Stomach (tissue), 9 donors: Measurements from ENCODE around the gene ZFYVE1. TPM values are rescaled to one million over a fixed set of nuclear protein-coding genes. Genes with fewer than 3 reads are reported as not detected.

Experiments
- DNase-seq, 2 donors: peaks; one replicate each; pipeline versions ENCODE4 v3.0.0 to v3.0.0-alpha.2; 2013 to 2019
- H3K27ac ChIP-seq, 5 donors: fragments of 200-600 bp in 4 of 5; sonication (generic) in 4 of 5; one replicate each; pipeline ENCODE4 v1.5.1; 2013 to 2019; ENCODE audit warnings: mild to moderate bottlenecking in 1 of 5, moderate library complexity in 1 of 5
- H3K27me3 ChIP-seq, 3 donors: fragments of 200-600 bp; sonication (generic); one replicate each; pipeline ENCODE4 v1.5.1; 2017 to 2019; ENCODE audit warnings: mixed run types in 1 of 3
- H3K36me3 ChIP-seq, 4 donors: fragments of 200-600 bp; sonication (generic); 1 replicate in 3 of 4; 2 replicates in 1 of 4; pipeline ENCODE4 v1.5.1; 2016 to 2019
- H3K4me1 ChIP-seq, 4 donors: fragments of 200-600 bp; sonication (generic); one replicate each; pipeline ENCODE4 v1.5.1; 2016 to 2019
- H3K4me3 ChIP-seq, 4 donors: fragments of 200-600 bp; sonication (generic) in 3 of 4; one replicate each; pipeline ENCODE4 v1.5.1; 2016 to 2019; ENCODE audit warnings: mild to moderate bottlenecking in 1 of 4
- H3K9me3 ChIP-seq, 4 donors: fragments of 200-600 bp; sonication (generic); one replicate each; pipeline ENCODE4 v1.5.1; 2016 to 2019
- EP300 ChIP-seq: sonication (generic); formaldehyde crosslinking; IDR thresholded peaks from one replicate; pipeline ENCODE4 v1.6.1; 2017; ENCODE audit warnings: antibody characterized with exemption
- POLR2A ChIP-seq, 4 donors: fragments of 450-650 bp; IDR thresholded peaks; one replicate each; pipeline ENCODE4 v1.6.1; 2016; ENCODE audit warnings: antibody characterized with exemption in 4 of 4, control low read depth in 2 of 4, mild to moderate bottlenecking in 1 of 4, moderate library complexity in 1 of 4
- POLR2AphosphoS5 ChIP-seq, 3 donors: sonication (generic); formaldehyde crosslinking; IDR thresholded peaks; one replicate each; pipeline ENCODE4 v1.6.1; 2016; ENCODE audit warnings: antibody characterized with exemption in 3 of 3
- WGBS, 5 donors: extraction: QIAGEN DNeasy Blood & Tissue Kit in 3 of 5; methylation state at CpG; one replicate each; pipeline versions ENCODE4 v1.1.5 to v1.1.7; 2013 to 2018; 5-methylcytosine and 5-hydroxymethylcytosine counted together
- intact Hi-C: fragments of 100-400 bp; cut with DNase I; formaldehyde crosslinking; loops from one replicate; pipeline ENCODE4 v1.15.1; 2023; ENCODE audit warnings: low total_unique reads
- polyA plus RNA-seq, 3 donors: library from polyadenylated mRNA; stranded (reverse); fragments of 200-250 nt; gene quantifications; one replicate each; pipeline ENCODE4 v1.2.3, GENCODE V29; 2013
- total RNA-seq, 5 donors: library from RNA; depleted of rRNA; stranded (reverse); fragments of >200 nt; gene quantifications; one replicate each; pipeline versions ENCODE4 v1.1.0 to v1.2.3, GENCODE V29; 2014 to 2016
- TF ChIP-seq, protein P1 (sequence below), 7 experiments: fragments of 450-650 bp in 4 of 7; fragments of 200-600 bp in 3 of 7; sonication (generic) in 3 of 7; IDR thresholded peaks; one replicate each; pipeline ENCODE4 v1.5.1; 2016 to 2019; ENCODE audit warnings: antibody characterized with exemption in 7 of 7, control low read depth in 2 of 7, mild to moderate bottlenecking in 1 of 7
- donor health status: healthy with polysubstance abuse.
- donor health status: Bipolar disorder and iron deficiency.
- donor health status: healthy.

Gene ZFYVE1
- total and polyA plus RNA-seq, 8 donors, result 2.7 to 50.8 (median 5.8) TPM

DNA sequence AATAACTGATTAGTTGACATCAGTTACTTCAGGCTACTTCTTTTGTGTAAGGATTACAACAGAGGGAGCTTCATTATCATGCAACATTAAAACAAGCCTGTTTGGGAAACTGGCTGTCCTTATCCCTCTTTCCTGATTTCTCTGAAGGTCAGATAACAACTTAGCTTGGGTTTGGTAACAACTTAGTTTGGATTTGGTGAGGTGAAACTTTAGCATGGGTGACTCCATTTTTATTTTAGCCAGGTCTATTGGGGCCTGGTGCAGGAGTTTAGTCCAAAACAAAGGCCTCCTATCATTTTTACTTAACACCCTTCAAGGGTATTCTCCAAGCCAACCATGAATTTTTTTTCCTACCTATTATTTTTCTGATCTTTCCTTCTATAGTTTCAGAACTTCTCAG is 1.1 kb upstream of the ZFYVE1 start:
- no peak for DNase-seq
- no peak overlapping the region for H3K27ac ChIP-seq
- H3K4me1 ChIP-seq, result peaks cover 8 to 37% (median 30%) of the 10 kb centered on the region in 4 donors
- no peaks in the 10 kb centered on the region for H3K9me3 ChIP-seq
- no peaks in the 10 kb centered on the region for H3K27me3 ChIP-seq
- intact Hi-C loops, result no loop called here
- H3K4me3 ChIP-seq, result no peak overlapping the region
- TF ChIP-seq EP300 (no peak), POLR2A (IDR thresholded peaks at IDR 0.05) (no peak), POLR2AphosphoS5 (IDR thresholded peaks at IDR 0.05) (no peak)
- TF ChIP-seq, protein P1, sequence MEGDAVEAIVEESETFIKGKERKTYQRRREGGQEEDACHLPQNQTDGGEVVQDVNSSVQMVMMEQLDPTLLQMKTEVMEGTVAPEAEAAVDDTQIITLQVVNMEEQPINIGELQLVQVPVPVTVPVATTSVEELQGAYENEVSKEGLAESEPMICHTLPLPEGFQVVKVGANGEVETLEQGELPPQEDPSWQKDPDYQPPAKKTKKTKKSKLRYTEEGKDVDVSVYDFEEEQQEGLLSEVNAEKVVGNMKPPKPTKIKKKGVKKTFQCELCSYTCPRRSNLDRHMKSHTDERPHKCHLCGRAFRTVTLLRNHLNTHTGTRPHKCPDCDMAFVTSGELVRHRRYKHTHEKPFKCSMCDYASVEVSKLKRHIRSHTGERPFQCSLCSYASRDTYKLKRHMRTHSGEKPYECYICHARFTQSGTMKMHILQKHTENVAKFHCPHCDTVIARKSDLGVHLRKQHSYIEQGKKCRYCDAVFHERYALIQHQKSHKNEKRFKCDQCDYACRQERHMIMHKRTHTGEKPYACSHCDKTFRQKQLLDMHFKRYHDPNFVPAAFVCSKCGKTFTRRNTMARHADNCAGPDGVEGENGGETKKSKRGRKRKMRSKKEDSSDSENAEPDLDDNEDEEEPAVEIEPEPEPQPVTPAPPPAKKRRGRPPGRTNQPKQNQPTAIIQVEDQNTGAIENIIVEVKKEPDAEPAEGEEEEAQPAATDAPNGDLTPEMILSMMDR (IDR thresholded peaks at IDR 0.05), result no peak
- peaks cover 9 to 14% (median 13%) of the 10 kb centered on the region in 4 donors for H3K36me3 ChIP-seq

DNA sequence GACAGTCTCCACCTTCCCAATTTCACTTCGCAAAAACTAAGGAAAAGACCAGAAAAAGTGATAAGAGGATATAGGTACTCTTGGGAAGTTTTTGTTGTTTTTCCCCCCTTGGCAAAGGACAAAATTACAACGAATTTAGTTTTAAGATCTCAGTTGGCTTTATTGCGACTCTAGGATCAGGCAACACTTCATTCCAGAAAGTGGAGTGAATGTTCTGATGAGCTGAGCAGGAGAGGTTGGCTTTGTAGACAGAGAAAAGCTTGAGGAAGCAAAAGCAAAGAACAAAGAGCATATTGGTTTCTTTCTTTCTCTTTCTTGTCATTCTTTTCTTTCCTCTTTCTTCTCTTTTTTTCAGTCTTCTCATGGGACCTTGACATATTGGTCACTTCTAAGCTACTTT is 640 bp upstream of the ZFYVE1 start:
- peaks cover 8 to 41% (median 32%) of the 10 kb centered on the region in 4 donors for H3K4me1 ChIP-seq
- WGBS, 5 donors, result 32 to 39% (median 38%) methylated on average over 3 of the region's 3 CpGs
- H3K27ac ChIP-seq, result peak overlapping the region in 4 of 5 donors; percentile 88 to 93 (median 92)
- no peak for DNase-seq
- TF ChIP-seq, protein P1 (IDR thresholded peaks at IDR 0.05), result no peak
- TF ChIP-seq POLR2A (IDR thresholded peaks at IDR 0.05) (no peak), EP300 (no peak), POLR2AphosphoS5 (IDR thresholded peaks at IDR 0.05) (no peak)
- no peaks in the 10 kb centered on the region for H3K27me3 ChIP-seq
- intact Hi-C loops, result no loop called here
- H3K4me3 ChIP-seq, result peak overlapping the region; percentile 77 to 97 (median 90)
- H3K36me3 ChIP-seq, result peaks cover 9 to 17% (median 17%) of the 10 kb centered on the region in 4 donors
- no peaks in the 10 kb centered on the region for H3K9me3 ChIP-seq

DNA sequence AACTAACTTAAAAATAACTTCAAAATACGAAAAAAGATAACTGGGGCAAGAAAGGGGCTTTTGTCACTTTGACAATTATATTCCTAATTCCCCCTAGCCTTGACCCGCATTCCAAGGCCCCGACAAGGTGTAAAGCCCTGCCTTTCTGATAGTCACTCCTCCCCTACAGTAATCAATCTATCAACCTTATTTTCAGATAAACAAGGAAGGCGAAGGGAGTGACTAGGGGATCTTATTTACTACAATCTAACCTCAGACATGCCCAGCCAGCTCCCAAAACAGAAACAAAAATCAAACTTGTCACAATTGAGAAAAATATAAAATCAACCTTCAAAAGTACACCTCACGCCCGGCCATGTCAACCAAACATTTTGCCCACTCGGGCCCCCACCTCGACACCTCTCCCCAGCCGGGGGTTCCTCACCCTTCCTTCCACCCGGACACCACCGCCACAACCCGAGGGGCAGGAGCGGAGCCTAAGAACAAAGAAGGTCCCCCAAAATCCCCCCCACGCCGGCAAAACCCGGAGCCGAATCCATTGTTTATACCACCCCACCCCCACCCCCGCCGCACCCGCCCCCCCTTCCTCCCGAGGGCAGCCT is 562 bp downstream of the ZFYVE1 start:
- Histone ChIP-seq H3K27me3 (no peaks in the 10 kb centered on the region), H3K4me1 (peaks cover 8 to 53% (median 38%) of the 10 kb centered on the region in 4 donors), H3K36me3 (peaks cover 9 to 26% (median 26%) of the 10 kb centered on the region in 4 donors), H3K9me3 (no peaks in the 10 kb centered on the region), H3K27ac (peak overlapping the region; percentile 87 to 93 (median 90)), H3K4me3 (peak overlapping the region; percentile 77 to 97 (median 90))
- TF ChIP-seq, protein P1 (IDR thresholded peaks at IDR 0.05), result no peak
- TF ChIP-seq EP300 (no peak), POLR2AphosphoS5 (IDR thresholded peaks at IDR 0.05) (no peak), POLR2A (IDR thresholded peaks at IDR 0.05) (no peak)
- WGBS, 5 donors, result 1 to 3% (median 1%) methylated on average over 17 to 21 of the region's 21 CpGs
- intact Hi-C loops, result no loop called here
- no peak for DNase-seq

DNA sequence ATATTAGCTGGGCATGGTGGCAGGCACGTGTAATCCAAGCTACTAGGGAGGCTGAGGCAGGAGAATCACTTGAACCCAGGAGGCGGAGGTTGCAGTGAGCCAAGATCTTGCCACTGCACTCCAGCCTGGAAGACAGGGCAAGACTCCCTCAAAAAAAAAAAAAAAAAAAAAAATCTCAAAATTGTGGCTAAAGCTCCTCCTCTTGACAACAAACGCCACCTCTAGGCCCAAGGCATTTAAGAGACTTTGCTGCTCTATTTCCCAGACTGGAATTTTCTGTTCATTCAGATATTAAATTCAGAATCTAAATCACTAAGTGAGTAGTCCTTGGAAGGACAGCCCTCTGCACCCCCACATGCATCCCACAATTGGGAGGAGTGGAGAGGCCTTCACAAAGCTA is 1.4 kb downstream of the ZFYVE1 start:
- intact Hi-C loops, result no loop called here
- H3K9me3 ChIP-seq, result no peaks in the 10 kb centered on the region
- H3K4me3 ChIP-seq, result peak overlapping the region in 2 of 4 donors; percentile 77 to 89
- H3K4me1 ChIP-seq, result peaks cover 8 to 59% (median 41%) of the 10 kb centered on the region in 4 donors
- TF ChIP-seq POLR2A (IDR thresholded peaks at IDR 0.05) (no peak), POLR2AphosphoS5 (IDR thresholded peaks at IDR 0.05) (no peak), EP300 (no peak)
- TF ChIP-seq, protein P1 (IDR thresholded peaks at IDR 0.05), result no peak
- H3K27ac ChIP-seq, result no peak overlapping the region
- DNase-seq, result peak in 1 of 2 donors; percentile 9
- 77 to 85% (median 78%) methylated on average over 3 of the region's 3 CpGs for WGBS, 5 donors
- peaks cover 9 to 34% (median 31%) of the 10 kb centered on the region in 4 donors for H3K36me3 ChIP-seq
- no peaks in the 10 kb centered on the region for H3K27me3 ChIP-seq
